ENCODE results near the gene CCDC82. TPM values are rescaled to one million over a fixed set of nuclear protein-coding genes. Genes with fewer than 3 reads are reported as not detected.
A peak's percentile ranks its signal among the peaks of the same experiment; 100 is the strongest.

Gene CCDC82
- total RNA-seq, 1 donor from 2014 or later = 27.1 TPM

GRCh38 chr11:96341211-96342013 is 48.3 kb downstream of the CCDC82 start:
- Histone ChIP-seq H3K4me1 (peaks cover 49% of the 10 kb centered on the region), H3K36me3 (no peaks in the 10 kb centered on the region), H3K4me3 (peak overlapping the region; percentile 82), H3K9me3 (no peaks in the 10 kb centered on the region), H3K27me3 (ENCODE audit: low read depth) (no peaks in the 10 kb centered on the region), H3K27ac (peak overlapping the region; percentile 85)
- ATAC-seq (peak; percentile 53 to 82), DNase-seq (peak; percentile 70)
- TF ChIP-seq CTCF (IDR thresholded peaks at IDR 0.05) = peak; percentile 59
- intact Hi-C loops (cut with DNase I) = loop anchor here (10.0 kb wide), 1 partner anchor 287 kb away; no protein-coding TSS in a partner anchor

DNA sequence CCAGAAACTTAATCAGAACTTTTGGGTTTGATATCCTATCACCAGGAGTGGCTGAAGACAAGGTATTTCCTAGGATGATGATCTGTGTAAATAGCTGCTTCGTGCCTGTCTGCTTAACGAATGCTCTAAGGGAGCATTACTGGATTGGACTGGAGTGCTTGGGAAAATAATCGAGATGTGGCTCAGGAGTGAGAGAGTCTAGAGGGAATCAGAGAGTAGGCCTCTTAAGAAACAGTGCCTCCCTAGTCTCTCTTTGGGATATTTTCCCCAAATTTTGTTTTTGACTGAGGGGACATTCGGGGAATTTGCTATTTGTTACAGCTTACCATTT is 49.2 kb downstream of the CCDC82 start:
- DNase-seq (no peak), ATAC-seq (no peak)
- no peaks in the 10 kb centered on the region for H3K36me3 ChIP-seq
- intact Hi-C loops (cut with DNase I) = loop anchor here (10.0 kb wide), 1 partner anchor 286 kb away; no protein-coding TSS in a partner anchor
- H3K4me3 ChIP-seq = peak overlapping the region; percentile 82
- H3K9me3 ChIP-seq = no peaks in the 10 kb centered on the region
- H3K27me3 ChIP-seq (ENCODE audit: low read depth) = no peaks in the 10 kb centered on the region
- no peak for TF ChIP-seq CTCF (IDR thresholded peaks at IDR 0.05)
- H3K27ac ChIP-seq = peak overlapping the region; percentile 85
- H3K4me1 ChIP-seq = peaks cover 58% of the 10 kb centered on the region

DNA sequence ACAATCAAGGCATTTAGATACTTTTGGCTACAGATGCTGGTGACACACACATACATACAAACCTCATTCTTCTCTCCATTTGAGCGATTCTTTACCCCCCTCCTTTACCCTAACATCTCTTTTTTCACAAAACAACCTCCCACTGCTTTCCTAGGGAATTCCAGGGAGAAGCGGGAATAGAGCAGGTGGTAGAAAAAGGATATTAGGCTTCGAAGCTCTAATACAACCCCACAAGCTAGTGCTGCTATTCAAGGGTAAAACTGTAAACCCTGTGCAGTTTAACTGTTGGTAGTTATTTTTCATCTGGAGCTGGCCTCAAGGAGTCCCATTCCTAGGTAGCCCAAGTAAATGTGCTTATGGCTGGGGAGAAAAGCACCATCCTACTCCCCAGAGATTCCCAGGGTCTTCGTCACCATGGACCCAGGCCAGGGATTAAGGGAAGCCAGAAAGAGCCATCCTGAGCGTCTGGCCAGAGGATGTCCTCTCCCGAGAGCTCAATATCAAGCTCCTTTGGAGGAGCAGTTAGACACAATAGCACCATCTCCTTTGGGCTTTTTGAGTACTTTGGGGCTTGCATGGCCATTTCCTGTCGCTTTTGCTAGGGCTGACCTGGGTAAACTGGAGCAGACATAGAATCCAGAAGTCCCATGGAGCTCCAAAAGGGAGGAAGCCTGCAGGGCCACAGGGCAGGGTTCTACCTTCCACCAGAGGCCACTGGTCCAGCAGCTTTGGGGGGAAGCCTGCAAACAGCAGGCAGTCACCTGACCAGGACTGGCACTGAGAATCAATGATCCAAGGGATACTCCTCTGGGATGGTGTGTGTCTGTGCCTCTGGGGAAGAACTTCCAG is 49.8 kb downstream of the CCDC82 start:
- no peak for TF ChIP-seq CTCF (IDR thresholded peaks at IDR 0.05)
- H3K4me3 ChIP-seq = peak overlapping the region; percentile 82
- peak overlapping the region; percentile 85 for H3K27ac ChIP-seq
- ATAC-seq = no peak
- H3K27me3 ChIP-seq (ENCODE audit: low read depth) = no peaks in the 10 kb centered on the region
- no peak for DNase-seq
- no peaks in the 10 kb centered on the region for H3K36me3 ChIP-seq
- H3K4me1 ChIP-seq = peaks cover 63% of the 10 kb centered on the region
- H3K9me3 ChIP-seq = no peaks in the 10 kb centered on the region
- intact Hi-C loops (cut with DNase I) = loop anchor here (10.0 kb wide), 1 partner anchor 285 kb away; no protein-coding TSS in a partner anchor

- ATAC-seq (peak; percentile 51 to 66), DNase-seq (peak; percentile 70)
- Histone ChIP-seq H3K9me3 (no peaks in the 10 kb centered on the region), H3K27me3 (ENCODE audit: low read depth) (no peaks in the 10 kb centered on the region), H3K27ac (peak overlapping the region; percentile 85), H3K4me1 (peaks cover 69% of the 10 kb centered on the region), H3K4me3 (peak overlapping the region; percentile 82), H3K36me3 (no peaks in the 10 kb centered on the region)
- intact Hi-C loops (cut with DNase I) = no loop called here
- no peak for TF ChIP-seq CTCF (IDR thresholded peaks at IDR 0.05)
Observed at GRCh38 chr11:96338910-96339705, 50.6 kb downstream of the CCDC82 start.

Data from lower lobe of right lung (tissue), 2 donors.